K562 (cell line): ENCODE results near the gene NABP1. TPM values are rescaled to one million over a fixed set of nuclear protein-coding genes. Genes with fewer than 3 reads are reported as not detected.

ENCODE experiments used
- ATF4 ChIP-seq: fragments of 450-650 bp; formaldehyde crosslinking; IDR thresholded peaks from 2 replicates; pipeline ENCODE4 v1.4.0; 2022; ENCODE audit warnings: mild to moderate bottlenecking, moderate library complexity
- C11orf30 ChIP-seq: fragments of 450-650 bp; IDR thresholded peaks from 2 replicates; pipeline ENCODE4 v1.6.1; 2016; ENCODE audit warnings: low read depth, mild to moderate bottlenecking
- CAMTA2 ChIP-seq: fragments of 250-450 bp; sonication (Bioruptor Pico); conservative IDR thresholded peaks from 2 replicates; pipeline ENCODE4 v1.5.1; 2022
- CGGBP1 ChIP-seq: fragments of 250-450 bp; sonication (Bioruptor Pico); IDR thresholded peaks from 2 replicates; pipeline ENCODE4 v1.9.0; 2021; ENCODE audit warnings: mild to moderate bottlenecking
- KLF6 ChIP-seq: fragments of 250-450 bp; sonication (Bioruptor Pico); IDR thresholded peaks from 2 replicates; pipeline ENCODE4 v1.4.0; 2020; ENCODE audit warnings: mild to moderate bottlenecking, moderate library complexity, borderline replicate concordance
- PATZ1 ChIP-seq: fragments of 250-450 bp; sonication (Bioruptor Pico); IDR thresholded peaks from 2 replicates; pipeline ENCODE4 v1.5.0; 2020; ENCODE audit warnings: mild to moderate bottlenecking, borderline replicate concordance
- SAFB2 ChIP-seq: fragments of 200-400 bp; formaldehyde crosslinking; IDR thresholded peaks from 2 replicates; pipeline ENCODE4 v1.6.1; 2018; ENCODE audit warnings: borderline replicate concordance, low read length, low read depth, moderate library complexity; ENCODE audit not compliant: severe bottlenecking
- SRF ChIP-seq, 2 experiments: fragments of 250-450, 450-650 bp in 1 of 2; sonication (Bioruptor Pico) in 1 of 2; sonication (generic) in 1 of 2; formaldehyde crosslinking; IDR thresholded peaks; 2 replicates each; pipeline versions ENCODE4 v1.5.0 to v1.5.1; 2020 to 2022; ENCODE audit warnings: mild to moderate bottlenecking in 1 of 2, missing genetic modification reagents in 1 of 2
- SRSF9 ChIP-seq: fragments of 200-400 bp; formaldehyde crosslinking; IDR thresholded peaks from 2 replicates; pipeline ENCODE4 v1.6.1; 2017; ENCODE audit warnings: low read depth, low read length, borderline replicate concordance
- STAT5A ChIP-seq: IDR thresholded peaks from 2 replicates; pipeline ENCODE4 v1.6.1; 2012; ENCODE audit warnings: low read length, inconsistent platforms, borderline replicate concordance
- USF1 ChIP-seq: sonication (generic); formaldehyde crosslinking; IDR thresholded peaks from 2 replicates; pipeline ENCODE4 v1.9.0; 2022; ENCODE audit warnings: mild to moderate bottlenecking, missing genetic modification reagents
- USF2 ChIP-seq: sonication (generic); formaldehyde crosslinking; IDR thresholded peaks from 2 replicates; pipeline ENCODE4 v1.5.0; 2020; ENCODE audit warnings: missing genetic modification reagents
- ZBTB11 ChIP-seq, 3 experiments: fragments of 200-800 bp in 1 of 3; fragments of 250-450 bp in 1 of 3; fragments of 450-650 bp in 1 of 3; sonication (Bioruptor Pico) in 1 of 3; sonication (Bioruptor generic) in 1 of 3; formaldehyde crosslinking in 1 of 3; IDR thresholded peaks; 2 replicates each; pipeline versions ENCODE4 v1.6.1 to v1.8.0; 2016 to 2022; ENCODE audit warnings: mild to moderate bottlenecking in 2 of 3, missing genetic modification characterization in 2 of 3, missing compliant biosample characterization in 1 of 3, moderate library complexity in 1 of 3
- ZNF121 ChIP-seq: sonication (generic); formaldehyde crosslinking; conservative IDR thresholded peaks from 2 replicates; pipeline ENCODE4 v1.8.0; 2022; ENCODE audit warnings: missing genetic modification reagents
- ZNF133 ChIP-seq: fragments of 250-450 bp; sonication (Bioruptor Pico); IDR thresholded peaks from 2 replicates; pipeline ENCODE4 v1.4.0; 2020; ENCODE audit warnings: mild to moderate bottlenecking
- ZSCAN32 ChIP-seq: fragments of 450-650 bp; formaldehyde crosslinking; IDR thresholded peaks from 2 replicates; pipeline ENCODE4 v1.4.0; 2020; ENCODE audit warnings: mild to moderate bottlenecking, moderate library complexity
- polyA plus RNA-seq, 8 experiments: library from polyadenylated mRNA; depleted of rRNA in 4 of 8; stranded (reverse) in 5 of 8; unstranded in 3 of 8; fragments of >200 nt; fragmentation: Nextera tagmentation in 2 of 8; fragmentation: Illumina TruSeq in 1 of 8; extraction: Ambion mirVana in 2 of 8; extraction: Trizol in 1 of 8; gene quantifications; 2 replicates each; pipeline versions ENCODE4 v1.2.1 to v1.2.3, GENCODE V29; 2011 to 2014; ENCODE audit warnings: inconsistent platforms in 1 of 8, missing spikeins in 1 of 8
- total RNA-seq, 7 experiments: library from RNA; depleted of rRNA in 6 of 7; stranded (reverse); fragments of >200 nt in 6 of 7; fragmentation: Illumina TruSeq in 2 of 7; extraction: Trizol in 2 of 7; gene quantifications; 2 replicates each; pipeline versions ENCODE4 v1.2.1 to v1.2.3, GENCODE V29; 2011 to 2021; ENCODE audit warnings: low replicate concordance in 1 of 7

The NABP1 gene
- total and polyA plus RNA-seq, 9 of the 15 experiments (the other 6 are each of a cell fraction or from before 2014, with no cell fraction given): 12.8 to 44.0 (median 20.2) TPM

GRCh38 chr2:191677646-191678436 lies at the start of gene NABP1 (continued):
- TF ChIP-seq ATF4 (CRISPR knock-in tag) (no peak), STAT5A (0 out of 2 replicates have a peak, but pooled peaks have one; percentile 11), KLF6 (CRISPR knock-in tag) (no peak; the same call in 1 of the 2 replicates), ZNF133 (CRISPR knock-in tag) (no peak), ZBTB11 (CRISPR knock-in tag; IDR thresholded peaks at IDR 0.05) (no peak), CGGBP1 (no peak), ZSCAN32 (CRISPR knock-in tag) (0 out of 2 replicates have a peak, but pooled peaks have one; percentile 38), USF1 (CRISPR knock-in tag) (peak; percentile 63; the same call in 1 of the 2 replicates), PATZ1 (CRISPR knock-in tag) (no peak), CAMTA2 (CRISPR knock-in tag) (no peak), USF2 (CRISPR knock-in tag) (no peak), SRSF9 (no peak), C11orf30 (no peak), ZNF121 (CRISPR knock-in tag) (no peak), SRF (CRISPR knock-in tag; IDR thresholded peaks at IDR 0.05) (no peak), SAFB2 (no peak)
